Tongue (tissue), 3 donors: ENCODE results near the gene KLHL21. TPM values are rescaled to one million over a fixed set of nuclear protein-coding genes. Genes with fewer than 3 reads are reported as not detected.

ENCODE experiments used
- DNase-seq: peaks from one replicate; pipeline ENCODE4 v3.0.0-alpha.2; 2015
- small RNA-seq: library from RNA; depleted of rRNA; stranded (forward); fragments of <200 nt; gene quantifications from one replicate; pipeline ENCODE3, GENCODE V24; 2014; ENCODE audit warnings: low replicate concordance
- total RNA-seq: library from RNA; depleted of rRNA; stranded (reverse); fragments of >200 nt; gene quantifications from one replicate; pipeline ENCODE4 v1.2.3, GENCODE V29; 2014

Gene KLHL21
- total RNA-seq, 1 donor from 2014 or later, result 63.7 TPM

DNA sequence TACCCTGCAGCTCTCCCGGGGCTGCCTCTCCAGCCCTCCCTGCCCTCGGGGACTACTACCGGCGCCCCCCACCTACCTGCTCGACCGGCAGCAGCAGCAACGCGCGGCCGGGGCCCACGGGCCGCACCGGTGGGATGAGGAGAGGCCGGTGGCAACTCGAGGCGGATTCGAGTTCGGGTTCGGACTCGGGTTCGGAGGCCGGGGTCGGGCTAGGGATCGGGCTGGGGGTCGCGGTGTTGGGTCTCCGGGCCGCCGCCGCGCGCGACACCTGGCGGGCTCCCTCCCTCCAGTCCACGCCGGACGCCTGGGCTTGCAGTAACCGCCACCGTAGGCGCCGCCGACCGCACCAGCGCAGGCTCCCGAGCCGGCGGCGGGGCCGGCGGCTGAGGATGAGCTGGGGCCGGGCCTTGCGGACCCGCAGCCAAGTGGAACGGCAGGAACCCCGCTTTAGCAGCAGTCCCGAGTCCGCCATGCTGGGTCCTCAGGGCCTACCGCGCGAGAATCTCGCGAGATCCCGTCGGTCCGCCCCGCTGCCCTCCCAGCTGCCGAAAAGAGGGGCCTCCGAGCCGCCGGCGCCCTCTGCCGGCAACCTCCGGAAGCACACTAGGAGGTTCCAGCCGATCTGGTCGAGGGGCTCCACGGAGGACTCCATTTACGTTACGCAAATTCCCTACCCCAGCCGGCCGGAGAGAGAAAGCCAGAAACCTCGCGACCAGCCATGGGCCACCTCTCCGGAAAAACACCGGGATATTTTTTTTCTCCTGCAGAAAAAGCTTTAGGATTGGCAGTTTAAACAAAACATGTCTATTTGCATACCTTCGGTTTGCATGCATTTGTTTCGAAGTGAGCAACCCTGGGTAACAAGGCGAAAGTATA lies 48.4 kb downstream of the KLHL21 start, which contains the start of gene NOL9:
Gene NOL9, minus strand, starts transcription at position 483 of the 876 bp plus-strand sequence. Its CDS starts 11 bp downstream, at position 472.
- peak; percentile 98 for DNase-seq

DNA sequence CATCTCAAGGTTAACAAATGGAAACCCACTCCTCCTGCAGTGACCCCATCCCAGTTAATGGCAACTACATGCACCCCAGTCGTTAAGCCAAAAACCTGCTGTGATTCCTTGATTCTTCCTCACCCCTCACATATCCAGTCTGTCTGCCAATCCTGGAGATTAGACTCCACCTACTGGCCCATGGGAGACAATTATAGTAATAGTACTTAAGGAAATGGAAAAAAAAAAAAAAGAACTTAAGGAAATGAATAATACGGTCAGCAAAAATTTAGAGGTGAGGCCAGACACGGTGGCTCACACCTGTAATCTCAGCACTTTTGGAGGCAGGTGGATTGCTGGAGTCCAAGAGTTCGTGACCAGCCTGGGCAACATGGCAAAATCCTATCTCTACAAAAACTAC lies 55.4 kb downstream of the KLHL21 start:
- DNase-seq, result no peak

DNA sequence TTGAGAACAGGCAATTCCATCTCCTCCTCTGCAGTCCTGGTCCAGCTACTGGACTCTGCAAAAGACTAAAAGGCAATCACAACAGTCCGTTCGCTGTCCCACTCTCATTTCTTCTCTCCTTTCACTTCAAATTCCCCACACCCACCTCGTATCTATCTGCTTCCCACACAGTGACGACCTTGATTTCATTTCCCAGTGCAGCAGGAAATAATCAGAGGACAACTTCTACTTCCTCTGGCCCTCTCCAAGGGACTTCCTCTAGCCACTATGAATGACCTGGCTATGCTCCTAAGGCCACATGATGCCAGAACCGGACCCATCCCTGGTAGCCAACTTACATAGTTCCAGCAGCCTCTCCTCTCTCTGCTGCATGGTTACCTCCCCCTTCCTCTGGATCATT lies 56.3 kb downstream of the KLHL21 start:
- no peak for DNase-seq

DNA sequence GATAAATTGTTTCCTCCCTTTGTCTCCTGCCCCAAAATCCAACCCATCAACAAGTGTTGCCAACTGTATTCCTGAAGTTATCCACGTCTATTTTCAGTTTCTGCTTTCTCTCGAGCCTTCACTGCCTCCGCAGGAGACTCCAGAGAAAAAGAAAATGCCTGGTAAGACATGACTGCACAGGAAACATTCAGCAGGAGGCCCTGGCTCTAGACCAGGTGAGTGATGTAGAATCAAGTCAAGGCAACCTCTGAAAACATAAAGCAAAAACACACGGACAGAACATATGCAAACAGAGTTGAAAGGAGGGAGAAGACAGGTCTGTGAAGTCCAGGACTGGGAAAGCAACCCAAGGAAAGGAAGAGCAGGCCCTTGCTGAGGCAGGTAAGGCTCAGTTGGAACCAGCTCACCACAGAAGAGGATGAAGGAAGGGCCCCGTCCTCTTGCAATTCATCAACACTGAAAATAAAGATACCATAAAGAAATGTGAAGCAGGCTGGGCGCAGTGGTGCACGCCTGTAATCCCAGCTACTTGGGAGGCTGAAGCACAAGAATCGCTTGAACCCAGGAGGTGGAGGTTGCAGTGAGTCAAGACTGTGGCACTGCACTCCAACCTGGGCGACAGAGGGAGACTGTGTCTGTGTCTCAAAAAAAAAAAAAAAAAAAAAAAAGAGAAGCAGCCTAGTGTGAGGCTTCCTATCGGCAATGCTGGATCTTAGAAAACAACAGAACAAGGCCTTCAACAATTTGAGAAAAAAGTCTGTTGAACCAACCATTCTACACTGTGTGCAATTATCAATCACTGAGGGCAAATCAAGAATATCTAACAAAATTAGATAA lies 57.2 kb downstream of the KLHL21 start:
- no peak for DNase-seq

DNA sequence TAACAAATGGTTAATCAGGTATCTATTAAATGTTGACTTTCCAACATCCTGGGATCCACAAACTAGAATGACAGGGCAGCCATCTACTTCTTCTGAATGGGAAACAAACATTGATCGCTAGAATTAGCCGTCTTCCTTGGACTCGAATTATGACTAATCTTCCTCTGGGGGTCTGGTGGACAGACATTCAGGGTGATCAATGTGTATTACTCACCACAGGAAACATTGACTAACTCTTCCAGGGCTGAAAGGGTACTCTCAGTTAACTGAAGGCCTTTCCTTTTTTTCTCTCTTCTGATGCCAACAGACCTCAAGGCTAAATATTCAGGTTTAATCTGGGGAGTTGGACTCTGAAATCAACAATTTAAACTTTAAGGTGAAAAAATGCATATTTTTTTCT lies 57.8 kb downstream of the KLHL21 start:
- DNase-seq, result no peak

Small RNA genes lying within 50 kb of the gene (small RNA-seq; reads per million reads assigned to genes)
- gene RNU6-731P, result not detected

Other genes with a start within 250 kb of the KLHL21 start
- 10.6 TPM for gene ACOT7, start 209.1 kb downstream of the KLHL21 start, total RNA-seq
- gene HES2, start 182.9 kb downstream of the KLHL21 start, total RNA-seq, result 3.2 TPM
- 3.8 TPM for gene ESPN, start 178.1 kb downstream of the KLHL21 start, total RNA-seq
- 33.0 TPM for gene TNFRSF25, start 136.7 kb downstream of the KLHL21 start, total RNA-seq
- 24.5 TPM for gene PLEKHG5, start 111.2 kb downstream of the KLHL21 start, total RNA-seq
- 28.2 TPM for gene NOL9, start 48.4 kb downstream of the KLHL21 start, total RNA-seq
- gene TAS1R1, start 47.6 kb downstream of the KLHL21 start, total RNA-seq, result 2.2 TPM
- 16.3 TPM for gene ZBTB48, start 22.9 kb downstream of the KLHL21 start, total RNA-seq
- 22.2 TPM for gene PHF13, start 10.9 kb upstream of the KLHL21 start, total RNA-seq
- gene THAP3, start 22.0 kb upstream of the KLHL21 start, total RNA-seq, result 20.1 TPM
- gene DNAJC11, start 98.9 kb upstream of the KLHL21 start, total RNA-seq, result 35.4 TPM
- 60.6 TPM for gene CAMTA1, start 182.6 kb upstream of the KLHL21 start, total RNA-seq